Caco-2 (cell line): ENCODE results near the gene PGLYRP3. TPM values are rescaled to one million over a fixed set of nuclear protein-coding genes. Genes with fewer than 3 reads are reported as not detected.
"Not testable (repeated sequence)": the region's sequence is repeated elsewhere in the genome, so short reads cannot be mapped to it uniquely, and the experiment has no call there.

Experiments used
- BruUV-seq: library from RNA; stranded (reverse); fragments of 400-500 nt; replicated peaks from 2 replicates; lab custom pipeline; 2021; lab: Mats Ljungman, UMichigan
- CTCF ChIA-PET: fragments of 300-600 bp; sonication (Branson Sonifier 250); formaldehyde crosslinking; loops from one replicate; lab custom pipeline; 2022; ENCODE audit warnings: antibody characterized with exemption; lab: Charles Lee
- POLR2A ChIA-PET: fragments of 300-600 bp; sonication (Branson Sonifier 250); formaldehyde crosslinking; loops from one replicate; lab custom pipeline; 2022; ENCODE audit warnings: antibody characterized with exemption; lab: Charles Lee
- DNase-seq, 2 experiments: peaks; one replicate each; pipeline versions ENCODE4 v3.0.0 to v3.0.0-alpha.2; 2020 to 2022
- H3K27me3 ChIP-seq: replicated peaks from 2 replicates; pipeline ENCODE4 v1.6.0; 2011; ENCODE audit warnings: low read length; ENCODE audit not compliant: control insufficient read depth, insufficient read depth
- H3K36me3 ChIP-seq: 2 replicates; pipeline ENCODE4 v1.5.1; 2011; ENCODE audit warnings: low read length; ENCODE audit not compliant: control insufficient read depth, insufficient read depth
- H3K4me1 ChIP-seq: fragments of 250-450 bp; sonication (Bioruptor Pico); 2 replicates; pipeline ENCODE4 v1.5.1; 2020; ENCODE audit warnings: mild to moderate bottlenecking
- H3K4me3 ChIP-seq: 2 replicates; pipeline ENCODE4 v1.5.1; 2011; ENCODE audit warnings: low read depth, mild to moderate bottlenecking, control low read depth, low read length
- H3K9me3 ChIP-seq: fragments of 250-450 bp; sonication (Bioruptor Pico); 2 replicates; pipeline ENCODE4 v1.5.1; 2020; ENCODE audit warnings: mild to moderate bottlenecking, moderate library complexity
- H3K27ac Mint-ChIP-seq: one replicate; pipeline ENCODE4 v1.8.0; 2022; ENCODE audit warnings: mixed read lengths; ENCODE audit not compliant: unreplicated experiment
- H3K27me3 Mint-ChIP-seq: one replicate; pipeline ENCODE4 v1.8.0; 2022; ENCODE audit warnings: mixed read lengths; ENCODE audit not compliant: insufficient read depth, unreplicated experiment
- H3K36me3 Mint-ChIP-seq: one replicate; pipeline ENCODE4 v1.8.0; 2022; ENCODE audit warnings: mild to moderate bottlenecking, mixed read lengths; ENCODE audit not compliant: insufficient read depth, unreplicated experiment
- H3K4me1 Mint-ChIP-seq: one replicate; pipeline ENCODE4 v1.8.0; 2022; ENCODE audit warnings: low read depth, mixed read lengths; ENCODE audit not compliant: unreplicated experiment
- H3K4me3 Mint-ChIP-seq: one replicate; pipeline ENCODE4 v1.8.0; 2022; ENCODE audit warnings: mild to moderate bottlenecking, moderate library complexity, mixed read lengths; ENCODE audit not compliant: unreplicated experiment
- H3K9me3 Mint-ChIP-seq: one replicate; pipeline ENCODE4 v1.8.0; 2022; ENCODE audit warnings: mixed read lengths; ENCODE audit not compliant: unreplicated experiment
- CTCF ChIP-seq, 2 experiments: fragments of 200-600 bp in 1 of 2; IDR thresholded peaks; 1 replicate in 1 of 2; 2 replicates in 1 of 2; pipeline versions ENCODE4 v1.5.1 to v1.8.0; 2011 to 2022; ENCODE audit warnings: antibody characterized with exemption in 1 of 2, control low read depth in 1 of 2, inconsistent platforms in 1 of 2, low read depth in 1 of 2, low read length in 1 of 2, mild to moderate bottlenecking in 1 of 2, moderate library complexity in 1 of 2; ENCODE audit not compliant: insufficient read depth in 1 of 2, severe bottlenecking in 1 of 2, unreplicated experiment in 1 of 2
- intact Hi-C: fragments of 100-400 bp; cut with micrococcal nuclease; formaldehyde crosslinking; loops from one replicate; pipeline ENCODE4 v1.10.0; 2022; ENCODE audit not compliant: unreplicated experiment
- total RNA-seq: library from RNA; stranded (reverse); gene quantifications from 2 replicates; pipeline ENCODE4 v1.2.3, GENCODE V29; 2022

Gene PGLYRP3
- total RNA-seq, 1 experiment from 2014 or later: not detected

DNA sequence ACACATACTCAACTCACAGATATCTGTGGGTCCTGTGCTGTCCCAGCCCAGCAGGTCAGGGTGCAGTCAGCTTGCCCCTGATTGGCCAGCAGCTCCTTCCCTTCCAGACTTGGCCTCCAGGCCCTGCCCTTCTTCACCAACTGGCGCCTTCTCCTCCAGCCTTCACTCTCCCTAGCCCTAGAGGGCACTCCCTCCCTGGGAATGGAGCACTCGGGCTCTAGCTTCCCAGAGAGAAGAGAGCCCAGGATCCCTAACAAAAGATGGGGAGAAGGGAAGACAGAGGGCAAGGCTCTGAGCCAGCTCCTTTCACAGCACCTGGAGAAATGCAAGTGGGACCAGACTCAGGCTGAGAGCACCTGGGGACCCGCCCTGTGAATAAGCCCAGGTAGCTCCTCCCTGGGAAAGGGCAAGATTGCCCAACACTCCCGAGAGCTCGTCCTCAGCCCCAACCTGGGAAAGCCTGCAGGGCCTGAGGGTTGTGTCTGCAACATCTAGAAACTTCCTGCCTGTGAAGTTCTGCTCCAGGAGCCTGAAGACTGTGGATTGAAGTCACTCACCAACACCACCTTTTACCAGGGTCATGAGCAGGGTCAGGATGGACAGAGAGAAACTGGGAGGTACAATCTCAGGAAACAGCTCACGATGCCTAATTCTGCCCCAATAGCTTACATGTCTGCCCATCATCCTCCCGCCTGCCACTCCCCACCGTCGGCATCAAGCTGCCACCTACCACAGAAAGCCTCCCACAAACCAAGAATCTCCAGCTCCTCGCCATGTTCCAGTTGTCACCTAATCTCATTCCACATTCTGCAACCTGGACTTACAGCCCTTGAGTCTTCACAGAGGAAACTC, 36.0 kb upstream of the PGLYRP3 start, which contains the start of gene PGLYRP4:
Gene PGLYRP4, minus strand, starts transcription at position 331 of the 852 bp plus-strand sequence. CDS start 909 bp downstream, outside the sequence.
- no peak for TF ChIP-seq CTCF (IDR thresholded peaks at IDR 0.05; ENCODE audit: insufficient read depth in 1 of 2, low read depth in 1 of 2, low read length in 1 of 2, severe bottlenecking in 1 of 2, unreplicated experiment in 1 of 2)
- intact Hi-C loops: no loop called here
- peaks cover 10% of the 10 kb centered on the region for H3K4me1 Mint-ChIP-seq
- Histone ChIP-seq H3K36me3 (no peaks in the 10 kb centered on the region), H3K9me3 (no peaks in the 10 kb centered on the region), H3K4me3 (no peak within 1 kb of the TSS), H3K4me1 (peaks cover 7% of the 10 kb centered on the region; the same call in 1 of the 2 replicates), H3K27me3 (no peaks in the 10 kb centered on the region)
- DNase-seq: no peak
- H3K4me3 Mint-ChIP-seq: no peak within 1 kb of the TSS
- H3K9me3 Mint-ChIP-seq: no peaks in the 10 kb centered on the region
- ChIA-PET CTCF (interaction anchor here (1.1 to 1.5 kb wide), 3 partner anchors 11 to 147 kb away, joined by 3 to 4 read pairs (median 4); partner anchors contain the start of gene PGLYRP3), POLR2A (no interaction called here)
- H3K36me3 Mint-ChIP-seq: no peaks in the 10 kb centered on the region
- BruUV-seq: no TSS peak
- H3K27ac Mint-ChIP-seq: no peak within 1 kb of the TSS
- peaks cover 9% of the 10 kb centered on the region for H3K27me3 Mint-ChIP-seq

DNA sequence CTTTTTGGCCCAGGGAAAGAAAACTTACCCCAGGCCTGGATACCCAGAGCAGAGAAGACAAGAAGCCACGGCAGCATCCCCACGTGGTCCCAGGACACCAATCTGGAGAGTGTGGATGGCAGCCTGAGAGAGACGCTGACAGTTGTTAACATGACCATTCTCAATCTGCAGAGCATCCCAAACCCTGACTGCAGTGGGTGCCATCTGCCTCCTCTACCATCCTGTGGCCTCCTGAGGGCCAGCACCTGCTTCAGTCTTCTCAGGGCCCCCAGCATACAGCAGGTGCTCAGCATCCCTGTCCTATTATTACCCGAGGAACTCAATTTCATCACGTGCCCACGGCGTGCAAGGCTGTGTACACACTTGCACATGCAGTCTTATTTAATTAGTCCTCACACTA, 35.1 kb upstream of the PGLYRP3 start:
- POLR2A ChIA-PET: no interaction called here

DNA sequence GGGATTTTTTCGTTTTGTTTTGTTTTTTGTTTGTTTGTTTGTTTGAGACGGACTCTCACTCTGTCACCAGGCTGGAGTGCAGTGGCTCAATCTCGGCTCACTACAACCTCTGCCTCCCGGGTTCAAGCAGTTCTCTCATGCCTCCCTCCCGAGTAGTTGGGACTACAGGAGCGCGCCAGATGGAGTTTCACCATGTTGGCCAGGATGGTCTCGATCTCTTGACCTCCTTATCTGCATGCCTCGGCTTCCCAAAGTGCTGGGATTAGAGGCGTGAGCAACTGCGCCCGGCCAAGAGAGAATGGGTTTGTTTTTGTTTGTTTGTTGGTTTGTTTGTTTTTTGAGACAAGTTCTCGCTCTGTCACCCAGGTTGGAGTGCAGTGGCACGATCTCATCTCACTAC, 34.3 kb upstream of the PGLYRP3 start:
- H3K4me3 ChIP-seq, CTCF ChIA-PET, POLR2A ChIA-PET, H3K36me3 ChIP-seq, intact Hi-C loops, BruUV-seq, H3K9me3 Mint-ChIP-seq, H3K4me3 Mint-ChIP-seq, DNase-seq, H3K27me3 ChIP-seq, H3K9me3 ChIP-seq, H3K27ac Mint-ChIP-seq, H3K36me3 Mint-ChIP-seq, H3K27me3 Mint-ChIP-seq: not testable (repeated sequence)
- peaks cover 25% of the 10 kb centered on the region for H3K4me1 Mint-ChIP-seq
- H3K4me1 ChIP-seq: peaks cover 22% of the 10 kb centered on the region

More for the DNA sequence above, 35.1 kb upstream of the PGLYRP3 start:
- Mint-ChIP-seq H3K36me3 (no peaks in the 10 kb centered on the region), H3K4me1 (peaks cover 17% of the 10 kb centered on the region), H3K27ac (no peak overlapping the region), H3K27me3 (peaks cover 9% of the 10 kb centered on the region), H3K9me3 (no peaks in the 10 kb centered on the region), H3K4me3 (no peak overlapping the region)
- TF ChIP-seq CTCF (IDR thresholded peaks at IDR 0.05; ENCODE audit: insufficient read depth in 1 of 2, low read depth in 1 of 2, low read length in 1 of 2, severe bottlenecking in 1 of 2, unreplicated experiment in 1 of 2): no peak
- Histone ChIP-seq H3K4me1 (peaks cover 15% of the 10 kb centered on the region), H3K9me3 (no peaks in the 10 kb centered on the region), H3K36me3 (no peaks in the 10 kb centered on the region), H3K27me3 (no peaks in the 10 kb centered on the region), H3K4me3 (no peak overlapping the region)
- CTCF ChIA-PET: interaction anchor here (1.1 to 1.5 kb wide), 2 partner anchors 10 to 35 kb away, joined by 3 to 4 read pairs; partner anchors contain the start of gene PGLYRP3
- no TSS peak for BruUV-seq
- DNase-seq: no peak
- intact Hi-C loops: no loop called here
